IMR-90 (cell line): ENCODE data around the gene SWAP70. TPM values are rescaled to one million over a fixed set of nuclear protein-coding genes. Genes with fewer than 3 reads are reported as not detected.

Experiments used
- ATAC-seq: fragments of 200-7000 bp; cut with Tn5 transposase; 2 replicates; pipeline ENCODE4 v1.9.1; 2020; ENCODE audit warnings: low read depth, mild to moderate bottlenecking, moderate library complexity
- BruUV-seq: library from RNA; stranded (reverse); fragments of 400-500 nt; replicated peaks from 2 replicates; lab custom pipeline; 2021; lab: Mats Ljungman, UMichigan
- CTCF ChIA-PET: fragments of 300-600 bp; formaldehyde crosslinking; extraction: SDS; loops from one replicate; lab custom pipeline; 2021; ENCODE audit warnings: antibody characterized with exemption; lab: Yijun Ruan, JAX
- POLR2A ChIA-PET: fragments of 300-600 bp; sonication (Branson Sonifier 250); formaldehyde crosslinking; loops from one replicate; lab custom pipeline; 2022; ENCODE audit warnings: antibody characterized with exemption; ENCODE audit not compliant: unreplicated experiment; lab: Charles Lee
- DNase-seq: peaks from one replicate; pipeline ENCODE4 v3.0.0; 2013
- H2AFZ ChIP-seq: replicated peaks from 2 replicates; pipeline ENCODE3; 2013; ENCODE audit warnings: low read length, mild to moderate bottlenecking; ENCODE audit not compliant: poor library complexity
- H2AK5ac ChIP-seq: 2 replicates; pipeline ENCODE4 v1.6.1; 2013; ENCODE audit warnings: low read depth, low read length, inconsistent platforms
- H2AK9ac ChIP-seq: replicated peaks from 2 replicates; pipeline ENCODE3; 2013; ENCODE audit warnings: mild to moderate bottlenecking, low read depth, low read length, moderate library complexity; ENCODE audit not compliant: poor library complexity
- H2BK120ac ChIP-seq: 2 replicates; pipeline ENCODE4 v1.6.1; 2013; ENCODE audit warnings: low read depth, low read length, inconsistent platforms
- H2BK15ac ChIP-seq: 3 replicates; pipeline ENCODE4 v1.6.1; 2013; ENCODE audit warnings: low read depth, low read length, inconsistent platforms
- H2BK20ac ChIP-seq: 2 replicates; pipeline ENCODE4 v1.6.1; 2013; ENCODE audit warnings: low read depth, mild to moderate bottlenecking, inconsistent platforms, low read length, moderate library complexity
- H2BK5ac ChIP-seq: 2 replicates; pipeline ENCODE4 v1.6.1; 2013; ENCODE audit warnings: mild to moderate bottlenecking, low read depth, low read length, inconsistent platforms; ENCODE audit not compliant: poor library complexity, severe bottlenecking
- H3K14ac ChIP-seq: replicated peaks from 2 replicates; pipeline ENCODE4 v1.6.1; 2013; ENCODE audit warnings: low read depth, low read length, inconsistent platforms
- H3K18ac ChIP-seq: 2 replicates; pipeline ENCODE4 v1.6.1; 2013; ENCODE audit warnings: low read depth, low read length, control low read depth
- H3K23ac ChIP-seq: 2 replicates; pipeline ENCODE4 v1.6.1; 2013; ENCODE audit warnings: low read depth, low read length, inconsistent platforms
- H3K27ac ChIP-seq: 2 replicates; pipeline ENCODE4 v1.5.1; 2013; ENCODE audit warnings: mild to moderate bottlenecking, control low read depth, low read length; ENCODE audit not compliant: insufficient read depth
- H3K27me3 ChIP-seq: 2 replicates; pipeline ENCODE4 v1.6.1; 2013; ENCODE audit warnings: low read length; ENCODE audit not compliant: control insufficient read depth, insufficient read depth
- H3K36me3 ChIP-seq: 2 replicates; pipeline ENCODE4 v1.6.1; 2013; ENCODE audit warnings: low read length, mixed read lengths; ENCODE audit not compliant: control insufficient read depth, insufficient read depth
- H3K4ac ChIP-seq: 2 replicates; pipeline ENCODE4 v1.6.1; 2013; ENCODE audit warnings: low read depth, low read length, inconsistent platforms
- H3K4me1 ChIP-seq: 2 replicates; pipeline ENCODE4 v1.6.1; 2013; ENCODE audit warnings: low read length, mixed read lengths; ENCODE audit not compliant: control insufficient read depth, insufficient read depth
- H3K4me2 ChIP-seq: 2 replicates; pipeline ENCODE4 v1.6.1; 2013; ENCODE audit warnings: low read depth, mild to moderate bottlenecking, control low read depth, low read length, moderate library complexity
- H3K4me3 ChIP-seq: 2 replicates; pipeline ENCODE4 v1.5.1; 2013; ENCODE audit warnings: low read depth, mild to moderate bottlenecking, control low read depth, low read length, moderate library complexity; ENCODE audit not compliant: insufficient read depth
- H3K56ac ChIP-seq: 2 replicates; pipeline ENCODE4 v1.6.1; 2013; ENCODE audit warnings: low read length, inconsistent platforms; ENCODE audit not compliant: insufficient read depth; ENCODE audit errors: extremely low read depth
- H3K79me1 ChIP-seq, 2 experiments: 2 replicates each; pipeline ENCODE4 v1.6.1; 2013; ENCODE audit warnings: low read length in 2 of 2, inconsistent platforms in 1 of 2, low read depth in 1 of 2
- H3K9ac ChIP-seq: 2 replicates; pipeline ENCODE4 v1.6.1; 2013; ENCODE audit warnings: low read depth, low read length, control low read depth
- H3K9me1 ChIP-seq: 2 replicates; pipeline ENCODE4 v1.6.1; 2013; ENCODE audit warnings: low read length, inconsistent platforms; ENCODE audit not compliant: insufficient read depth
- H3K9me3 ChIP-seq: 2 replicates; pipeline ENCODE4 v1.6.1; 2013; ENCODE audit warnings: low read length; ENCODE audit not compliant: control insufficient read depth, insufficient read depth
- H4K20me1 ChIP-seq: 2 replicates; pipeline ENCODE4 v1.6.1; 2013; ENCODE audit warnings: low read length, inconsistent platforms; ENCODE audit not compliant: insufficient read depth
- H4K5ac ChIP-seq: 2 replicates; pipeline ENCODE4 v1.6.1; 2013; ENCODE audit warnings: mild to moderate bottlenecking, low read depth, low read length, control low read depth
- H4K8ac ChIP-seq, 2 experiments: 2 replicates each; pipeline ENCODE4 v1.6.1; 2013; ENCODE audit warnings: low read depth in 2 of 2, low read length in 2 of 2, control low read depth in 1 of 2, inconsistent platforms in 1 of 2
- H4K91ac ChIP-seq: 2 replicates; pipeline ENCODE4 v1.6.1; 2013; ENCODE audit warnings: low read depth, low read length, inconsistent platforms; ENCODE audit not compliant: insufficient read depth
- BHLHE40 ChIP-seq: fragments of 150-350 bp; IDR thresholded peaks from 2 replicates; pipeline ENCODE4 v1.6.1; 2016; ENCODE audit warnings: mild to moderate bottlenecking, low read depth, low read length
- CEBPB ChIP-seq: IDR thresholded peaks from 2 replicates; pipeline ENCODE4 v1.6.1; 2012; ENCODE audit warnings: low read depth, low read length, improper control_type of control experiment
- FOS ChIP-seq: fragments of 150-350 bp; IDR thresholded peaks from 2 replicates; pipeline ENCODE4 v1.6.1; 2016; ENCODE audit warnings: low read depth, low read length
- MAFK ChIP-seq: IDR thresholded peaks from 2 replicates; pipeline ENCODE4 v1.6.1; 2012; ENCODE audit warnings: low read depth, low read length, improper control_type of control experiment
- MAZ ChIP-seq: IDR thresholded peaks from 2 replicates; pipeline ENCODE4 v1.6.1; 2012; ENCODE audit warnings: low read depth, mild to moderate bottlenecking, low read length, improper control_type of control experiment, moderate library complexity, borderline replicate concordance
- MXI1 ChIP-seq: IDR thresholded peaks from 2 replicates; pipeline ENCODE4 v1.6.1; 2012; ENCODE audit warnings: low read depth, mild to moderate bottlenecking, low read length, moderate library complexity, borderline replicate concordance
- NFE2L2 ChIP-seq: fragments of 150-350 bp; IDR thresholded peaks from 2 replicates; pipeline ENCODE4 v1.6.1; 2016; ENCODE audit warnings: low read depth, mild to moderate bottlenecking, low read length
- POLR2A ChIP-seq: IDR thresholded peaks from 2 replicates; pipeline ENCODE4 v1.6.1; 2012; ENCODE audit warnings: mild to moderate bottlenecking, low read depth, low read length
- RAD21 ChIP-seq: IDR thresholded peaks from 2 replicates; pipeline ENCODE4 v1.6.1; 2012; ENCODE audit warnings: low read length, improper control_type of control experiment
- RCOR1 ChIP-seq: IDR thresholded peaks from 2 replicates; pipeline ENCODE4 v1.6.1; 2012; ENCODE audit warnings: mild to moderate bottlenecking, low read length, improper control_type of control experiment; ENCODE audit not compliant: insufficient replicate concordance
- WGBS, 2 experiments: methylation state at CpG; one replicate each; pipeline versions ENCODE4 v1.1.5 to v1.1.7; 2013; ENCODE audit warnings: missing lambda C conversion rate in 2 of 2; ENCODE audit not compliant: insufficient read length in 1 of 2; ENCODE audit errors: extremely low coverage in 2 of 2; 5-methylcytosine and 5-hydroxymethylcytosine counted together
- dilution Hi-C: fragments of 300-500 bp; cut with HindIII; formaldehyde crosslinking; loops from one replicate; pipeline ENCODE4 v1.14.3; 2018; ENCODE audit warnings: low sequenced_read_pairs; ENCODE audit not compliant: unreplicated experiment
- in situ Hi-C: fragments of 300-500 bp; cut with MboI; formaldehyde crosslinking; loops from 3 replicates; pipeline ENCODE4 v1.14.3; 2019; ENCODE audit warnings: low sequenced_read_pairs, inconsistent platforms, mixed read lengths
- intact Hi-C: fragments of 100-400 bp; cut with micrococcal nuclease; formaldehyde crosslinking; loops from 2 replicates; pipeline ENCODE4 v1.10.0; 2022
- polyA plus RNA-seq, 3 experiments: library from polyadenylated mRNA; depleted of rRNA; stranded (reverse); fragments of >200 nt; gene quantifications; 2 replicates each; pipeline ENCODE4 v1.2.3, GENCODE V29; 2012; ENCODE audit warnings: low replicate concordance in 1 of 3
- total RNA-seq: library from RNA; depleted of rRNA; stranded (reverse); fragments of >200 nt; gene quantifications from 2 replicates; pipeline ENCODE4 v1.2.3, GENCODE V29; 2012
- TF ChIP-seq, protein P1 (sequence below): conservative IDR thresholded peaks from 2 replicates; pipeline ENCODE4 v1.5.1; 2012; ENCODE audit warnings: mild to moderate bottlenecking, low read depth, low read length, improper control_type of control experiment

Gene SWAP70
- total and polyA plus RNA-seq, 2 of the 4 experiments (the other 2 are of a cell fraction), result 15.5 to 19.9 TPM

DNA sequence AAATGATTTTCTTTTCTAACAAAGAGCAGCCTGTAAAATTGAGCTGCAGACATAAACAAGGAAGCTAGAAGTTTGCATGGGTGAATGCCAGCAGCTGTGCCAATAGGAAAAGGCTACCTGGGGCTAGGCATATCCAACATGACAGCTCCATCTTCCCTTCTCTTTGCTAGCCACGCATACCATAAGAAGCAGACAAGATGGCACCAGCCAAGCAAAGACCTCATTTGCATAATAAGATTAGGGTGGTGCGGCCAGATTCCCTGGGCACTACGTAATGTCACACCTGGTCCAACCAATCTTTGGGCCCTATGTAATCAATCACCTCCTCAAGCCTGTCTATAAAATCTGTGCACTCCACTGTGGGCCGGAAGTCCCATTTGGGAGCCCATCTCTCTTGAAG is 108.3 kb downstream of the SWAP70 start:
- BruUV-seq, result no TSS peak
- peak overlapping the region; percentile 85; the same call in 1 of the 3 replicates for H2BK15ac ChIP-seq
- H2AK5ac ChIP-seq, result peak overlapping the region; percentile 57
- dilution Hi-C loops (no loop called here), in situ Hi-C loops (loop anchor here (25.0 kb wide), 1 partner anchor 190 kb away; no protein-coding TSS in a partner anchor), intact Hi-C loops (no loop called here)
- H3K27ac ChIP-seq, result peak overlapping the region; percentile 43; the same call in 1 of the 2 replicates
- H3K23ac ChIP-seq, result no peak overlapping the region
- peak overlapping the region; percentile 93 for H4K5ac ChIP-seq
- H3K79me1 ChIP-seq, result peaks cover 5 to 35% of the 10 kb centered on the region in 2 experiments; a peak in 3 of 4 replicates
- H3K4ac ChIP-seq, result peak overlapping the region; percentile 87
- H3K14ac ChIP-seq, result peak overlapping the region; percentile 71; the same call in 1 of the 2 replicates
- peak overlapping the region; percentile 79 for H4K91ac ChIP-seq
- ChIA-PET CTCF (no interaction called here), POLR2A (no interaction called here)
- DNase-seq (no peak), ATAC-seq (no peak)
- H4K20me1 ChIP-seq, result no peaks in the 10 kb centered on the region
- no peaks in the 10 kb centered on the region for H3K9me3 ChIP-seq
- peak overlapping the region; percentile 42 to 50; a peak in 3 of 4 replicates for H4K8ac ChIP-seq
- H3K27me3 ChIP-seq, result no peaks in the 10 kb centered on the region
- no peak overlapping the region for H3K56ac ChIP-seq
- no peak overlapping the region for H2AFZ ChIP-seq
- peaks cover 23% of the 10 kb centered on the region for H3K4me1 ChIP-seq
- no peak overlapping the region for H3K4me3 ChIP-seq
- TF ChIP-seq BHLHE40 (no peak), POLR2A (no peak), FOS (no peak), NFE2L2 (no peak), MAFK (no peak), RAD21 (no peak), MAZ (no peak), MXI1 (no peak), CEBPB (no peak), RCOR1 (no peak)
- TF ChIP-seq, protein P1, sequence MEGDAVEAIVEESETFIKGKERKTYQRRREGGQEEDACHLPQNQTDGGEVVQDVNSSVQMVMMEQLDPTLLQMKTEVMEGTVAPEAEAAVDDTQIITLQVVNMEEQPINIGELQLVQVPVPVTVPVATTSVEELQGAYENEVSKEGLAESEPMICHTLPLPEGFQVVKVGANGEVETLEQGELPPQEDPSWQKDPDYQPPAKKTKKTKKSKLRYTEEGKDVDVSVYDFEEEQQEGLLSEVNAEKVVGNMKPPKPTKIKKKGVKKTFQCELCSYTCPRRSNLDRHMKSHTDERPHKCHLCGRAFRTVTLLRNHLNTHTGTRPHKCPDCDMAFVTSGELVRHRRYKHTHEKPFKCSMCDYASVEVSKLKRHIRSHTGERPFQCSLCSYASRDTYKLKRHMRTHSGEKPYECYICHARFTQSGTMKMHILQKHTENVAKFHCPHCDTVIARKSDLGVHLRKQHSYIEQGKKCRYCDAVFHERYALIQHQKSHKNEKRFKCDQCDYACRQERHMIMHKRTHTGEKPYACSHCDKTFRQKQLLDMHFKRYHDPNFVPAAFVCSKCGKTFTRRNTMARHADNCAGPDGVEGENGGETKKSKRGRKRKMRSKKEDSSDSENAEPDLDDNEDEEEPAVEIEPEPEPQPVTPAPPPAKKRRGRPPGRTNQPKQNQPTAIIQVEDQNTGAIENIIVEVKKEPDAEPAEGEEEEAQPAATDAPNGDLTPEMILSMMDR, result no peak
- peak overlapping the region; percentile 64 for H2BK5ac ChIP-seq
- H3K18ac ChIP-seq, result peak overlapping the region; percentile 89
- peak overlapping the region; percentile 87 for H2BK120ac ChIP-seq
- H2BK20ac ChIP-seq, result peak overlapping the region; percentile 81
- no peak overlapping the region for H3K9ac ChIP-seq
- WGBS, 2 experiments, result 100% methylated on average over 3 of the region's 4 CpGs; no CpG with 5 or more reads in 1 of the 2 experiments
- no peaks in the 10 kb centered on the region; the same call in 1 of the 2 replicates for H3K36me3 ChIP-seq
- no peak overlapping the region for H3K4me2 ChIP-seq
- H2AK9ac ChIP-seq, result no peak overlapping the region
- peaks cover 24% of the 10 kb centered on the region for H3K9me1 ChIP-seq
